T-helper 17 cell (primary cell): ENCODE measurements around the gene TRPM6. TPM values are rescaled to one million over a fixed set of nuclear protein-coding genes. Genes with fewer than 3 reads are reported as not detected.

Experiments used
- ATAC-seq: fragments of 150-1000 bp; cut with Tn5 transposase; 2 replicates; pipeline ENCODE4 v1.10.0; 2021; ENCODE audit warnings: mild to moderate bottlenecking, moderate library complexity
- DNase-seq, 3 donors: peaks; one replicate each; pipeline versions ENCODE4 v3.0.0 to v3.0.0-alpha.2; 2020 to 2021
- H3K9me3 ChIP-seq: one replicate; pipeline ENCODE4 v1.7.0; 2013; ENCODE audit warnings: low read length, mild to moderate bottlenecking; ENCODE audit not compliant: control insufficient read depth, poor library complexity, severe bottlenecking
- H3K27ac Mint-ChIP-seq: one replicate; pipeline ENCODE4 v1.8.0; 2022; ENCODE audit warnings: mild to moderate bottlenecking, moderate library complexity, mixed read lengths
- H3K27me3 Mint-ChIP-seq: one replicate; pipeline ENCODE4 v1.8.0; 2022; ENCODE audit warnings: mixed read lengths
- H3K36me3 Mint-ChIP-seq: one replicate; pipeline ENCODE4 v1.8.0; 2022; ENCODE audit warnings: low read depth, mixed read lengths
- H3K4me1 Mint-ChIP-seq: one replicate; pipeline ENCODE4 v1.8.0; 2022; ENCODE audit warnings: mild to moderate bottlenecking, mixed read lengths
- H3K4me3 Mint-ChIP-seq: one replicate; pipeline ENCODE4 v1.8.0; 2022; ENCODE audit warnings: mild to moderate bottlenecking, moderate library complexity, mixed read lengths
- total RNA-seq, 4 donors: library from RNA in 2 of 4; stranded (reverse) in 2 of 4; gene quantifications; one replicate each; pipeline ENCODE4 v1.2.3 and lab custom pipeline; 2022 to 2026

TRPM6 gene
- total RNA-seq, 2 donors from 2014 or later: 0.10 to 0.26 TPM

DNA sequence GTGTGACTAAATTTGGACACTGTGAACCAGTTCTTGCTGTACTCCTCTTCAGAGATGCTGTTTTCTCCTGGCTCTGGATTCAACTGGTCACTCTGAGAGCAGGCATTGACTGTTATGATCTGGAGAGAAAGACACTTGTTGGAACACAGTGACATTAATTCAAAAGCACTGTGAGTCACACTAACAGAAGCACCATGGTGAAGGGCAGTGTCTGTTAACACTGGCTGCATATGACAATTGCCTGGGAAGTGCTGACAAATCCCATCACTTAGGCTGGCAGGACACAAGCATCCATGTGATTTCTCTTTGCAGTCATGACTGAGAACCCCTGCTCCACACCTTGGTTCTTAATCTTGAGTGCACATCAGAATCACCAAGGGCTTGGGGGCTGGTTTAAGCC lies 132.4 kb downstream of the TRPM6 start:
- no peak for ATAC-seq
- Mint-ChIP-seq H3K4me1 (no peaks in the 10 kb centered on the region), H3K27ac (no peak overlapping the region), H3K4me3 (no peak overlapping the region), H3K27me3 (peaks cover 7% of the 10 kb centered on the region), H3K36me3 (no peaks in the 10 kb centered on the region)
- no peak for DNase-seq
- H3K9me3 ChIP-seq: no peaks in the 10 kb centered on the region

DNA sequence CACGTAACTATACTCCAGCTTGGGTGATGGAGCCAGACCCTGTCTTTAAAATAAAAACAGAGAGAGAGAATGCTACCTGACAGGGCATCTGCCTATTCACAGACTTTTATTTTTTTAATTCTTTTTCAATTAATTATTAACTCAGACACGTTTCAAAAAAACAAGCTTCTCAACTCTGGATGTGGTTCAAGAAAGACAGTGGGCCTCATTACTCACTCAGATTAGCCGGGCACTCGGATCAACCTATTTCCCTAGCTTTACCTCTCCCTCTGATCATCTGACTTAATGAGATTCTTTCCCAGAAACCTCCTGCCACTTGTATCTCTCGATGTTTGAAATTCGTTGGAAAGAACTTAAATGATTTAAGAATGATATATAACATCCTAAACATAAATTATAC lies 134.1 kb downstream of the TRPM6 start:
- DNase-seq (no peak), ATAC-seq (no peak)
- Mint-ChIP-seq H3K4me1 (no peaks in the 10 kb centered on the region), H3K27ac (no peak overlapping the region), H3K4me3 (no peak overlapping the region), H3K36me3 (no peaks in the 10 kb centered on the region), H3K27me3 (peaks cover 12% of the 10 kb centered on the region)
- no peaks in the 10 kb centered on the region for H3K9me3 ChIP-seq

DNA sequence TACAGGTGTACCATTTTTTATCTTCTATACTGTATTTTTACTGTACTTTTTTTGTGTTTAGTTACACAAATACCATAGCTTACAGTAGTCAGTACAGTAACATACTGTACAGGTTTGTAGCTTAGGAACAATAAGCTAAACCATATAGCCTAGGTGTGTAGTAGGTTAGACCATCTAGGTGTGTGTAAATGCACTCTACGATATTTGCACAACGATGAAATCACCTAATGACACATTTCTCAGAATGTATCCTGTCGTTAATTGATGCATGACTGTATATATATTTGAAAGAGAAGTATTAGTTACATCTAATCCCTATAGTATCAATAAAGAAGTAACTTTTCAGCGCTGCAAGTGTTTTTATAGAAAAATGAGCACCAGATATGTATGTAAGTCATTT lies 138.8 kb downstream of the TRPM6 start:
- no peaks in the 10 kb centered on the region for H3K9me3 ChIP-seq
- DNase-seq (no peak), ATAC-seq (no peak)
- H3K36me3 Mint-ChIP-seq: peaks cover 5% of the 10 kb centered on the region
- H3K4me1 Mint-ChIP-seq: no peaks in the 10 kb centered on the region
- no peak overlapping the region for H3K27ac Mint-ChIP-seq
- H3K27me3 Mint-ChIP-seq: peaks cover 43% of the 10 kb centered on the region
- no peak overlapping the region for H3K4me3 Mint-ChIP-seq

DNA sequence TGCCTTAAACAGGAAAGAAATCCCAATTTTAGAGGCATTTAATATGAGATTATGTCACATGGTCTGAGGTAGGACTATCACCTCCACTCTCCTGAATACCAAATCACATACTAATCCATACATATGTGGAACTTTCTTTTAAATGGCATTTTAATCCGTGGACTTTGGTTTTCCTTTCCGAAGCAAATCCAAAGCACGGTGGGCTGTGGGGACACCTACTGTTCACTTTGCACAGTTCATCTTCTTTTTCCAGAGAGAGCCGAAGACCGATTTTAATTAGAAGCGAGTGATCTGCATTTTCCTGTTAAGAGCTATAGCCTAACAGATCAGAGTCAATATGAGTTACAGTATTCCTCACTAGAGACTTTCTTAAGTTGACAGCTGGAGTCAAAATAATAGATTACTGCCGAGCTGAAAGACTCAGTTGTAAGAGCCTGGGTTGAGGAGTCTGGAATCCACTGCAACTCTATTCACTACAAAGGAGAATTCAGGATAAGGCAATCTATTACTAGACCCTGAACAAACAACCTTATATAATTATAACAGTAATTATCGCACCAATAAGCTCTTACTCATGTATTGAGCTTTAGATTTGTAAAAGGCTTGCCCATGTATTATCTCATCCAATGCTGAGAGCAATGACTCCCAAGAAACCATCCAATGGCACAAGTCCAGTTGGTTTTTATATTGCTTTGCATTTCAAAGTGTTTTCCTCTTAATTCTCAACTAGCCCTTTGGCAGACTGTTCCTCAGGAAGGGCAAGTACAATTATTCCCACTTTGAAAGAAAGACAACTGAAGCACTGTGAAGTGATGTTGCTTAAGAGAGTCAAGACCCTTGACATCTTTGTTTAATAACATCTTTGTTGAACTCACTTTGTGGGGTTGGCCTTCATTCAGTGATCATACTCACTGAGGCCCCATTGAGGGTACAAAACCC lies 144.7 kb downstream of the TRPM6 start:
- H3K4me3 Mint-ChIP-seq: no peak overlapping the region
- H3K36me3 Mint-ChIP-seq: peaks cover 5% of the 10 kb centered on the region
- no peak overlapping the region for H3K27ac Mint-ChIP-seq
- H3K4me1 Mint-ChIP-seq: no peaks in the 10 kb centered on the region
- peaks cover 71% of the 10 kb centered on the region for H3K27me3 Mint-ChIP-seq
- ATAC-seq: no peak
- no peak for DNase-seq
- H3K9me3 ChIP-seq: no peaks in the 10 kb centered on the region

DNA sequence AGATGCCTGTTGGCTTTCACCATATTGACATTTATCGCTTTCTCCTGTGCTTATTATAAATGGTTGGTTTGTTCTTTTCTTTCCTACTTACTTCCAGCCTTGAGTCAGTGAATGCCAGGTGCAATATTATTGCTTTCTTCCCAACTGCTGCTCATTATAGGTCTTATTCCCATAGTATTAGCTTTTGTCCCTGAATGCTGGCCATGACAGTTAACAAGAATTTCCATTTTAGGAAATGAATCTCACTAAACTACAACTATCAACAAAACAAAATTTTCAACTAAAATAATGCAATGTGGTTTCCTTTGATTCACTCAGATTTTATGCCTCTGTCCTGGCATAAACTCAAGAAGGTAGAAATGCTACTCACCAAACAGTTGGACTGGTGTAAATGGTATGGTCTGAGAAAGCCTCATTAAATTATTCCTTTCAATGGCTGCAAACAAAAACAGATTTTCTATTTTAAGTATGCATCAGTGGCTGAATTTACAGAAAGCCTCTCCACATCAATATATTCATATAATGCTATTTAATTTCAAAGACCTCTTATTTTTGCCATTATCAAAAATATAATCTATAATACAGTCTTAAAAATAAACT lies 145.4 kb downstream of the TRPM6 start:
- DNase-seq: no peak
- no peaks in the 10 kb centered on the region for H3K4me1 Mint-ChIP-seq
- no peak for ATAC-seq
- H3K36me3 Mint-ChIP-seq: peaks cover 5% of the 10 kb centered on the region
- no peak overlapping the region for H3K27ac Mint-ChIP-seq
- H3K27me3 Mint-ChIP-seq: peaks cover 76% of the 10 kb centered on the region
- no peaks in the 10 kb centered on the region for H3K9me3 ChIP-seq
- no peak overlapping the region for H3K4me3 Mint-ChIP-seq

DNA sequence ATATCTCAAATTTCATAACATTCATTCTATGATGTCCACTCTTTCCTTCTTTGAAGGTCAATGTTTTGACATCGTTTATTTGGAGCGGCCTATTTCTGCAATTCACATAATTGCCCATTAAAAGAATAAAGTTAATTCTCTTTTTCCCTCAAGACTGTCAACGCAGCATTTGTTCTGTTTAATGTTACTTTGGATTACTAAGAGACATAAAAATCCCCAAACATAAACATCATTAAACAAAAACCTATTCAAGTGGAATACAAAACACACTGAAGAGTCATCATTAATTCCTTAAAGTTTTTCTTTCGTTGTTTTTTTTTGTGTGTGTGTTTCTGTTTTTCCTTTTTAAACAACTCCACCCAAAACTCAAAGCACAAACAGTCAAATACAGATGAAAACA lies 151.1 kb downstream of the TRPM6 start:
- H3K27ac Mint-ChIP-seq: no peak overlapping the region
- H3K9me3 ChIP-seq: no peaks in the 10 kb centered on the region
- no peaks in the 10 kb centered on the region for H3K36me3 Mint-ChIP-seq
- no peak for ATAC-seq
- H3K27me3 Mint-ChIP-seq: peaks cover 41% of the 10 kb centered on the region
- no peak for DNase-seq
- no peaks in the 10 kb centered on the region for H3K4me1 Mint-ChIP-seq
- no peak overlapping the region for H3K4me3 Mint-ChIP-seq

DNA sequence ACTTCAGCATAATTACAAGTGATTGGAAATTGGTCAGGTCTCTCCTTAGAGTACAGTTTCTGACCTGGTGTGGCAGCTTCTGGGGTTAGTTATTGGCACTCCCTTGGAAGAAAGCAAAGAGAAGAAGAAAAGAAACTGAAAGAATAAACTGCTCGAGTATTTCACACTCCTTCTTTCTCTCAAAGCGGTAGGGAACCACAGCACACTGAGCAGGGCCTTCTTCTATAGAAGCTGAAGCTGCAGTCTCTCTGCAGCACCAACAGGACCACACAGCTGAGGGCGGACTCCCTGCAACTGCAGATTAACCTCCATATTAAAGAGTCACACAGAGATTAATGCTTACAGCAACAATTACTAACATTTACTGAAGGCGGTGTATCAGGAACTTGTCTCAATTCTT lies 152.0 kb downstream of the TRPM6 start:
- no peaks in the 10 kb centered on the region for H3K4me1 Mint-ChIP-seq
- H3K9me3 ChIP-seq: no peaks in the 10 kb centered on the region
- DNase-seq: no peak
- H3K27me3 Mint-ChIP-seq: peaks cover 32% of the 10 kb centered on the region
- no peak overlapping the region for H3K4me3 Mint-ChIP-seq
- no peak overlapping the region for H3K27ac Mint-ChIP-seq
- no peak for ATAC-seq
- H3K36me3 Mint-ChIP-seq: no peaks in the 10 kb centered on the region

DNA sequence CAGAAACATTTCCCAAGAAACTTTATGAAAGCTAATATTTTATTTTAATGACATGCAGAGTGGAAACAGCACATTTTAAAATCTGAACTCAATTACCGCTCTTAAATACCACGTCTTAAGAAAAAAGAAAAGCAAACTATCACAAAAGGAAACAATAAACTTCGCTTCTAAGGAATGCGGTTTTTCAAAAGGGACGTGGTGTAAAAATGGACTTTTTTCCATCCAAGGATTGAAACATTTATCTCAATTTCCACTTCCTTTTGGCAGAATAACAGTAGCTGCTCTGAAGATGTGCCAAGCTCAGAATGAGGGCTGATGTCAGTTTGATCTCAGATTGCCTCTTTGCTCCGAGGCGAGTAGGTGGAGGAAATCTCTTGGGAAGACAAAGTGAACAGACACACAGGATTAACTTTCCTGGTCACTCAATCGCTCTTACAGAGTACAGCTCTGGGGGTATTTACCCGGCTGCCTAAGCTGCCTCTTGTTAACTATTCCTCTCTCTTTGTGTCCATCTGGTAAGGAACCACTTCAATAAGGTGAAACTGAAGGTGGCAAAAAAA lies 158.5 kb downstream of the TRPM6 start:
- Mint-ChIP-seq H3K27ac (no peak overlapping the region), H3K27me3 (peaks cover 16% of the 10 kb centered on the region), H3K36me3 (peaks cover 2% of the 10 kb centered on the region), H3K4me1 (no peaks in the 10 kb centered on the region), H3K4me3 (no peak overlapping the region)
- H3K9me3 ChIP-seq: no peaks in the 10 kb centered on the region
- DNase-seq (no peak), ATAC-seq (no peak)

DNA sequence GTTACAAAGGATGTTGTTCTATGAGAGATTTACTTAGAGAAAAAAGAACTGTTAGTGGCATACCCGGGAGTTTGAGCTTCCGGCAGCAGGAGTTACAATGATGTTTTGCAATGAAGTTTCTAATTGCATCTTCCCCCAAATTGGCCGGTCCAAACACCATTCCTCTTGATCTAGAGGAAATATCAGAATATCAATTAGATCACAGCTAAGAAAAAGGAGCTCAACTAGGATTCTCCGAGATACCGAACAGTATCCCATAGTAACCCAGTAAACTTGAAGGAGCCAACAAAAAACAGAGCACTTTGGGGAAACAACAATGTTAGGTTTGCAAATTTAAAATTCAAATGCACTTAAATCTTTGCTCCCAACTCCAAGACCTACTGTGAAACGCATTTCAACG lies 159.5 kb downstream of the TRPM6 start:
- no peaks in the 10 kb centered on the region for H3K9me3 ChIP-seq
- DNase-seq (no peak), ATAC-seq (no peak)
- peaks cover 2% of the 10 kb centered on the region for H3K36me3 Mint-ChIP-seq
- H3K4me3 Mint-ChIP-seq: no peak overlapping the region
- no peaks in the 10 kb centered on the region for H3K4me1 Mint-ChIP-seq
- H3K27ac Mint-ChIP-seq: no peak overlapping the region
- peaks cover 17% of the 10 kb centered on the region for H3K27me3 Mint-ChIP-seq

DNA sequence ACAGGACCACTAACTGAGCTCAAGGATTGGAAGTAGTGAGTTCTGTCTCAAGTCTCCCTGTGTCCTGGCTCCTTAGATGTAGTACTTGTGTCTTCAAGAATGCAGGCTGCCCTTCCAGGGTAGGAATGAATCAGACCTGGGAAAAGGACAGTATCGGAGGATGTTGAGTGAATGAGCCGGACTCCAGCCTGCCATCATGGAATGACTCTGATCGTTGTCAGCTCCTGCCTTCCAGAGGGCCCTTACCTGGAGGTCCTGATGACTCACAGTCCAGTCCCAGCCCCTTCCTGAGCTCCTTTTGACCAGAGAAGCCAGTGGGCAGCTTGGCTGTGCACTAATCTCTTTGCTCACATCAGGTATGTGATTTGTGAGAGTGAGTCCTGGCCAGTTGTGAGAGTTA lies 161.1 kb downstream of the TRPM6 start:
- H3K36me3 Mint-ChIP-seq: peaks cover 2% of the 10 kb centered on the region
- DNase-seq (no peak), ATAC-seq (no peak)
- no peaks in the 10 kb centered on the region for H3K4me1 Mint-ChIP-seq
- H3K4me3 Mint-ChIP-seq: no peak overlapping the region
- no peak overlapping the region for H3K27ac Mint-ChIP-seq
- H3K9me3 ChIP-seq: no peaks in the 10 kb centered on the region
- H3K27me3 Mint-ChIP-seq: peaks cover 22% of the 10 kb centered on the region

DNA sequence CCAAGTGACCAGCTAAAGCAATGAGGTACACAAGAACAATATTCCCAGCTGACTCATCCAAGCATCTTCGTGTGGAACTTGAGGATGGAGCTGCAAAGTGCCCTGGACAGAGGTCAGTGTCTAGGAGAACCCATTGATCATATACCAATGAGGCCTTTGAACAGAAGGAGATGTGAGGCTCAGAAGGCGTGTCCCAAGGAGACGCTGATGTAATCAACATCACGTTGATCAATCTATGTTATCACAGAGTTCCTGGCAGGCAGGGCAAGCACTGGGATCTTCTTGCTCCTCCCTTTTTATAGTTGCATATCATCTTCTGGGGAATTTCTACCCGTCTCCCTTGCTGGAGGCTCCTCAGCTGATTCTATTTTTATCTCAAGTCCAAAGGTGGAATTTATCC lies 163.4 kb downstream of the TRPM6 start:
- H3K4me1 Mint-ChIP-seq: no peaks in the 10 kb centered on the region
- DNase-seq (no peak), ATAC-seq (no peak)
- H3K36me3 Mint-ChIP-seq: peaks cover 2% of the 10 kb centered on the region
- no peak overlapping the region for H3K27ac Mint-ChIP-seq
- no peaks in the 10 kb centered on the region for H3K9me3 ChIP-seq
- no peak overlapping the region for H3K4me3 Mint-ChIP-seq
- peaks cover 28% of the 10 kb centered on the region for H3K27me3 Mint-ChIP-seq

DNA sequence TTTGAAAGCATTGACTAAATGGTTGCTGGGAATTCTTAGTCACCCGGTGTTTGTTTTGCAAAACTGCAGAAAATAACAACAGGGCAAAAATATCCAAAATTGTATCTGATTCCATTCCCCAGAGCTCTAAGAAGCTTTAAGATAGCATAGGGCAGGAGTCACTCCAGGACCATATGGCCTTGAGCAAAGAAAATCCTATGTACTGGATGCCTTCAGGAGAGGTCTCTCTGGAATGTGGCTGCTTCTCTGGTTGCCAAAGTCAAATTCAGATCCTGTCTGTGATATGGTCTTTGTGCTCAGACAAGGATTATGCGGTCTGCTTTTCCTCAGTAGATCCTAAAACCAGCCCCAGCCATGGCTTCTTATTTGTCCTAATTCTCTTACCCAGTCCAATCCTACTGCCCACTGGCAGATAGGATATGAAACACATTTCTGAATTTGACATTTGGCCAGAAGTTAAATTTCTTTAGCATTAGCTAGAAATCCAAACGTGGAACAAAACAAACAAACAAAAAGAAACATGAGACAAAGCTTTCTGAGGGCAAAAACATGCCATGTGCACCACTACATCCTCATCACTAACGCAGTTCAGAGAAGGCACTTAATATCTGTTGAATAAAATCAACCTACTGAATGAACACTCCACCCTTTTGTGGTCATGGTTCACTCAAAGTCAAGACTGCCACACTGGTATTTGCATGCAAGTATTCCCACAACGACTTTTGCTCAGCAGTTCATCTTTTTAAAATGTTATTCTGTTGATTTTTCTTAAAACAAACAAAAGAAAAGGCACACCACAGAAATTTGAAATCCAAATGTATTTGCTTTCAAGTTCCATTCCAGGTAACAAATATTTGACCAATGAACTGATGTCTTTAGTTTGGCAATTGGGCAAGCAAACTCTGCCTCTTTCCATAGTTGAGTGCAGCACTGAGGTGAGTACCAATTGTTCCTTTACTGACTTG lies 165.7 kb downstream of the TRPM6 start:
- no peak for ATAC-seq

DNA sequence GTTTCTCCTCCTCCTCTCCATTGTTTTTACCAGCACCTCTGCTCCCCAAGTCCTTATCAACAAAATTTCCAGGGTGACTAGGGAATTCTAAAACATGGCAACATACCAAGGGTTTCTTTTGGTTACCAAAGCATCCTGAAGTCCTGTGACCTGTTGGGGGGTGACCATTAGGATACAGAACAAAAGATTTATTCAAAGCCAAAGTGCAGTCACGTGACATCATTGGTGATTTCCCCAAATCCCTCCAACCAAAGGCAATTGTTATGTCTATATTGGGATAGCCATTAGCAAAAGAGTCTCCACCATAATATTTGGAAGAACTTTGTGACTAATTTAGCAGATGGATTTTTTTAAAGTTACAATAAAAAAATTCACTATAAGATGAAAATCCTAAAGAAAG lies 168.4 kb downstream of the TRPM6 start:
- no peak for ATAC-seq
- Mint-ChIP-seq H3K4me3 (no peak overlapping the region), H3K27ac (no peak overlapping the region)

More for the DNA sequence above, 165.7 kb downstream of the TRPM6 start:
- peaks cover 27% of the 10 kb centered on the region for H3K27me3 Mint-ChIP-seq
- no peak overlapping the region for H3K4me3 Mint-ChIP-seq
- H3K27ac Mint-ChIP-seq: no peak overlapping the region
- H3K4me1 Mint-ChIP-seq: no peaks in the 10 kb centered on the region
- H3K9me3 ChIP-seq: no peaks in the 10 kb centered on the region
- peaks cover 2% of the 10 kb centered on the region for H3K36me3 Mint-ChIP-seq
- no peak for DNase-seq

More for the DNA sequence above, 168.4 kb downstream of the TRPM6 start:
- H3K27me3 Mint-ChIP-seq: peaks cover 21% of the 10 kb centered on the region
- H3K9me3 ChIP-seq: no peaks in the 10 kb centered on the region
- H3K4me1 Mint-ChIP-seq: no peaks in the 10 kb centered on the region
- DNase-seq: no peak
- no peaks in the 10 kb centered on the region for H3K36me3 Mint-ChIP-seq
